Tracheal epithelial cell (primary cell): ENCODE data around the gene TAF11L5. TPM values are rescaled to one million over a fixed set of nuclear protein-coding genes. Genes with fewer than 3 reads are reported as not detected.

Experiments used
- total RNA-seq: library from RNA; depleted of rRNA; stranded (reverse); fragments of >200 nt; gene quantifications from 2 replicates; pipeline ENCODE4 v1.2.1, GENCODE V29; 2014

Gene TAF11L5
- not detected in 2 replicates for total RNA-seq

GRCh38 chr5:17524935-17525334, at the start of gene TAF11L5:
TSS of gene TAF11L5 (plus strand) at chr5:17525235.

GRCh38 chr5:17497931-17498330, 27.1 kb upstream of the TAF11L5 start, which contains the start of gene TAF11L2:
TSS of gene TAF11L2 (plus strand) at chr5:17498231.

GRCh38 chr5:17518067-17518466, 7.0 kb upstream of the TAF11L5 start, which contains the start of gene TAF11L3:
TSS of gene TAF11L3 (plus strand) at chr5:17518367.

GRCh38 chr5:17521501-17521900, 3.5 kb upstream of the TAF11L5 start, which contains the start of gene TAF11L4:
TSS of gene TAF11L4 (plus strand) at chr5:17521801.

GRCh38 chr5:17528369-17528768, 3.3 kb downstream of the TAF11L5 start, which contains the start of gene TAF11L6:
TSS of gene TAF11L6 (plus strand) at chr5:17528669.

Other genes with a start within 250 kb of the TAF11L5 start
- not detected in 2 replicates for gene TAF11L2, start 27.0 kb upstream of the TAF11L5 start, total RNA-seq
- not detected in 2 replicates for gene TAF11L3, start 6.9 kb upstream of the TAF11L5 start, total RNA-seq
- gene TAF11L4, start 3.4 kb upstream of the TAF11L5 start, total RNA-seq, result not detected in 2 replicates
- gene TAF11L6, start 3.4 kb downstream of the TAF11L5 start, total RNA-seq, result not detected in 2 replicates
- not detected in 2 replicates for gene TAF11L7, start 60.5 kb downstream of the TAF11L5 start, total RNA-seq
- not detected in 2 replicates for gene TAF11L8, start 65.7 kb downstream of the TAF11L5 start, total RNA-seq
- gene TAF11L9, start 69.2 kb downstream of the TAF11L5 start, total RNA-seq, result not detected in 2 replicates
- gene TAF11L10, start 72.6 kb downstream of the TAF11L5 start, total RNA-seq, result not detected in 2 replicates
- gene TAF11L11, start 78.9 kb downstream of the TAF11L5 start, total RNA-seq, result 0.24 TPM in 1 of 2 replicates, not detected in the other
- gene TAF11L12, start 85.2 kb downstream of the TAF11L5 start, total RNA-seq, result 0.48 and 1.3 TPM in 2 replicates
- not detected in 2 replicates for gene TAF11L13, start 106.9 kb downstream of the TAF11L5 start, total RNA-seq
- gene TAF11L14, start 109.2 kb downstream of the TAF11L5 start, total RNA-seq, result not detected in 2 replicates